Thoracic aorta (tissue), 2 donors: ENCODE data around the gene KIAA1755. TPM values are rescaled to one million over a fixed set of nuclear protein-coding genes. Genes with fewer than 3 reads are reported as not detected.

ENCODE experiments used
- ATAC-seq: fragments of 150-250 bp; one replicate; pipeline ENCODE4 v1.8.0; 2017; ENCODE audit warnings: low read depth; ENCODE audit not compliant: insufficient number of reproducible peaks, low FRiP score
- DNase-seq: peaks from one replicate; pipeline ENCODE4 v3.0.0-alpha.2; 2020; ENCODE audit warnings: low spot score
- H3K27ac ChIP-seq, 2 donors: fragments of 200-600 bp; sonication (generic); 1 replicate in 1 of 2; 2 replicates in 1 of 2; pipeline ENCODE4 v1.5.1; 2016; ENCODE audit warnings: mild to moderate bottlenecking in 2 of 2, moderate library complexity in 2 of 2
- H3K27me3 ChIP-seq: fragments of 200-600 bp; sonication (generic); replicated peaks from 2 replicates; pipeline ENCODE4 v1.6.0; 2016; ENCODE audit warnings: mild to moderate bottlenecking; ENCODE audit not compliant: insufficient read depth
- H3K36me3 ChIP-seq: fragments of 200-600 bp; sonication (generic); one replicate; pipeline ENCODE4 v1.5.1; 2016
- H3K4me1 ChIP-seq, 2 donors: fragments of 200-600 bp; sonication (generic); 1 replicate in 1 of 2; 2 replicates in 1 of 2; pipeline versions ENCODE4 v1.5.1 to v1.6.0; 2016; ENCODE audit warnings: low read depth in 2 of 2, mild to moderate bottlenecking in 1 of 2; ENCODE audit not compliant: control insufficient read depth in 1 of 2
- H3K4me3 ChIP-seq: fragments of 200-600 bp; sonication (generic); 2 replicates; pipeline ENCODE4 v1.5.1; 2016; ENCODE audit warnings: mild to moderate bottlenecking
- H3K9me3 ChIP-seq: fragments of 200-600 bp; sonication (generic); 2 replicates; pipeline ENCODE4 v1.5.1; 2016
- CTCF ChIP-seq: fragments of 200-600 bp; sonication (generic); IDR thresholded peaks from one replicate; pipeline ENCODE4 v1.5.1; 2019; ENCODE audit warnings: antibody characterized with exemption
- total RNA-seq, 2 donors: library from RNA; depleted of rRNA; stranded (reverse); fragments of >200 nt; gene quantifications; one replicate each; pipeline versions ENCODE4 v1.1.0 to v1.2.3, GENCODE V29; 2016

Gene KIAA1755
- total RNA-seq, 2 donors from 2014 or later = 11.0 to 45.4 TPM

DNA sequence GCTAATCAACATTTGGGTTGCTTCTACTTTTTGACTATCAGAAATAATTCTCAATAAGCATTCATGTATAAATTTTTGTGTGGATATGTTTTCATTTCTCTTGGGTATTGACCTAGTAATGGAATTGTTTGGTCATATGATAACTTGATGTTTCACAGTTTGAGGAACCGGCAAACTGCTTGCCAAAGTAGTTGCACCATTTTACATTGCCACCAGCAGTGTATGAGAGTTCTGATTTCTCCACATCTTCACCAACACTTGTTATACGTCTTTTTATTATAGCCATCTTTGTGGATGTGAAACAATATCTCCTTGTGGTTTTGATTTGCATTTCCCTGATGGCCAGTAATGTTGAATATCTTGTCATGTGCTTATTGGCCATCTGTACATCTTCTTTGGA, 52.9 kb downstream of the KIAA1755 start:
- Histone ChIP-seq H3K27me3 (no peaks in the 10 kb centered on the region), H3K36me3 (no peaks in the 10 kb centered on the region), H3K27ac (no peak overlapping the region), H3K4me3 (no peak overlapping the region), H3K4me1 (peaks cover 4 to 37% of the 10 kb centered on the region in 2 donors), H3K9me3 (no peaks in the 10 kb centered on the region)
- ATAC-seq = no peak
- DNase-seq = no peak
- no peak for TF ChIP-seq CTCF

GRCh38 chr20:38205001-38205400, 55.5 kb downstream of the KIAA1755 start:
- ATAC-seq (no peak), DNase-seq (no peak)
- Histone ChIP-seq H3K9me3 (no peaks in the 10 kb centered on the region), H3K27me3 (no peaks in the 10 kb centered on the region), H3K4me1 (peaks cover 4 to 17% of the 10 kb centered on the region in 2 donors), H3K36me3 (no peaks in the 10 kb centered on the region), H3K27ac (no peak overlapping the region), H3K4me3 (no peak overlapping the region)
- no peak for TF ChIP-seq CTCF

GRCh38 chr20:38203981-38204357, 56.6 kb downstream of the KIAA1755 start:
- H3K9me3 ChIP-seq = no peaks in the 10 kb centered on the region
- H3K4me1 ChIP-seq = peaks cover 3 to 6% of the 10 kb centered on the region in 2 donors
- no peaks in the 10 kb centered on the region for H3K36me3 ChIP-seq
- no peak for ATAC-seq
- H3K4me3 ChIP-seq = no peak overlapping the region
- no peaks in the 10 kb centered on the region for H3K27me3 ChIP-seq
- no peak for DNase-seq
- H3K27ac ChIP-seq = no peak overlapping the region
- TF ChIP-seq CTCF = no peak

DNA sequence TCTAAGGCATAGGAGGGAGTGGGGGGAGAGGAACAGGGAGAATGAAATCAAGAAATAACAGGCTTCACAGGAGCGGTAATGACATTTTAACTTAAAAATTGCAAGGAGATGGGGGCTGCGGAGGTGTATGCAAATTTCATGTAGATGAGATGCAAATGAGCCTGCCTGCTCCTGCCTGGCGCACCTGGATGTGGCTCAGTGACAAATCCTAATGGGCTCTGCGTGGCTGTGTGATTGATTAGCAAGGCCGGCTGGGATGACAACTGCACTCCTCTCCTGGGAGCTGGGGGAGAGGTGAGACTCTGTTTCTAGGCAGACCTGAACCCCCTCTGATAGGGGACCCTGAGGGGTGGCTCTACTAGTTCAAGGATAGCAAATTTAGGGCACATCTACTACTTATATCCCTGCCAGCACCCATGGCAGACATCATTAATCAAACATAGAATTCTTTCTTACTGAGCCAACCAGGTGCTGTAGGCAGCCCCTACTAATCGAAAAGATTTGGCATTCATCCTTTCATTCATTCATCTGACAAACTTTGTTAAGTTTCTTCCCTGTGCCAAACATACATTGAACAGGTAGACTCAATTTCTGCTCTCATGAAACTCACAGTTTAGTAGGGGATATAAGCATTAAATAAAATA, 57.1 kb downstream of the KIAA1755 start:
- Histone ChIP-seq H3K27me3 (no peaks in the 10 kb centered on the region), H3K4me1 (peaks cover 0 to 1% of the 10 kb centered on the region in 2 donors), H3K4me3 (no peak overlapping the region), H3K27ac (no peak overlapping the region), H3K9me3 (no peaks in the 10 kb centered on the region), H3K36me3 (no peaks in the 10 kb centered on the region)
- TF ChIP-seq CTCF = no peak
- no peak for ATAC-seq
- no peak for DNase-seq

DNA sequence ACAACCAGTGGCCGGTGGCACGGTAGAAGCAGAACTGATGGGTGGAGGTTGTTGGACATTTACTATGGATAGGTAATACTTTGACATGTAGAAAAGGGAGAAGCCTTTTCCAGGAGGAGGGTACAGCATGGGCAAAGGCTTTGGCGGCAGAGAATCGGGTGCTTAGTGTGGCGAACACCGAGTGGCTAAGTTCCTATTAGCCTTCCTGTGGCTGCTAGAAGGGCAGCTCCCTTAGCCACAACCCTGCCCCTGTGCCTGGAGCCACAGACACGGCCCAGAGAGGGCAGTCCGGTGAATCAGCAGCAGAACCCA, 57.6 kb downstream of the KIAA1755 start:
- H3K27ac ChIP-seq = no peak overlapping the region
- ATAC-seq = no peak
- TF ChIP-seq CTCF = no peak
- H3K4me3 ChIP-seq = no peak overlapping the region
- DNase-seq = no peak
- no peaks in the 10 kb centered on the region for H3K36me3 ChIP-seq
- H3K27me3 ChIP-seq = no peaks in the 10 kb centered on the region
- H3K9me3 ChIP-seq = no peaks in the 10 kb centered on the region
- H3K4me1 ChIP-seq = no peaks in the 10 kb centered on the region
